Smooth muscle cell (in vitro differentiated cells): ENCODE data around the gene NOS1AP. TPM values are rescaled to one million over a fixed set of nuclear protein-coding genes. Genes with fewer than 3 reads are reported as not detected.

ENCODE experiments used
- DNase-seq: peaks from one replicate; lab custom pipeline; 2025; ENCODE audit not compliant: unreplicated experiment; lab: John Stamatoyannopoulos, UW
- H2AFZ ChIP-seq: fragments of 200-600 bp; sonication (generic); 2 replicates; pipeline ENCODE4 v1.6.0; 2016; ENCODE audit warnings: antibody characterized with exemption, low read depth, mild to moderate bottlenecking
- H3F3A ChIP-seq: fragments of 200-600 bp; sonication (generic); 2 replicates; pipeline ENCODE4 v1.6.0; 2017; ENCODE audit warnings: antibody characterized with exemption, low read depth
- H3K27ac ChIP-seq: fragments of 200-600 bp; sonication (generic); 2 replicates; pipeline ENCODE4 v1.5.1; 2016; ENCODE audit warnings: low read depth, mild to moderate bottlenecking
- H3K27me3 ChIP-seq: fragments of 200-600 bp; sonication (generic); 2 replicates; pipeline ENCODE4 v1.6.1; 2016; ENCODE audit warnings: low read depth, mild to moderate bottlenecking
- H3K36me3 ChIP-seq: fragments of 200-600 bp; sonication (generic); 2 replicates; pipeline ENCODE4 v1.5.1; 2016; ENCODE audit warnings: low read depth
- H3K4me1 ChIP-seq: fragments of 200-600 bp; sonication (generic); 2 replicates; pipeline ENCODE4 v1.5.1; 2016; ENCODE audit warnings: low read depth
- H3K4me2 ChIP-seq: fragments of 200-600 bp; sonication (generic); 2 replicates; pipeline ENCODE4 v1.6.0; 2016; ENCODE audit warnings: mild to moderate bottlenecking
- H3K4me3 ChIP-seq: fragments of 200-600 bp; sonication (generic); 2 replicates; pipeline ENCODE4 v1.5.1; 2016; ENCODE audit warnings: mild to moderate bottlenecking
- H3K79me2 ChIP-seq: fragments of 200-600 bp; sonication (generic); 2 replicates; pipeline ENCODE4 v1.6.0; 2016; ENCODE audit warnings: low read depth, mild to moderate bottlenecking
- H3K9ac ChIP-seq: fragments of 200-600 bp; sonication (generic); 2 replicates; pipeline ENCODE4 v1.6.0; 2016; ENCODE audit warnings: low read depth
- H3K9me3 ChIP-seq: fragments of 200-600 bp; sonication (generic); replicated peaks from 2 replicates; pipeline ENCODE4 v1.5.1; 2016; ENCODE audit warnings: low read depth
- H4K20me1 ChIP-seq: fragments of 200-600 bp; sonication (generic); 2 replicates; pipeline ENCODE4 v1.6.0; 2016; ENCODE audit warnings: low read depth
- CTCF ChIP-seq: fragments of 200-600 bp; sonication (generic); IDR thresholded peaks from 2 replicates; pipeline ENCODE4 v1.5.1; 2017; ENCODE audit warnings: borderline replicate concordance, mild to moderate bottlenecking, antibody characterized with exemption; ENCODE audit not compliant: insufficient read depth, poor library complexity, severe bottlenecking
- WGBS: methylation state at CpG from one replicate; pipeline ENCODE4 v1.1.7; 2016; ENCODE audit warnings: low lambda C conversion rate; 5-methylcytosine and 5-hydroxymethylcytosine counted together
- polyA plus RNA-seq: library from polyadenylated mRNA; unstranded; fragments of >200 nt; fragmentation: Nextera tagmentation; extraction: Ambion mirVana; gene quantifications from 2 replicates; pipeline ENCODE4 v1.2.1, GENCODE V29; 2016
- total RNA-seq: library from RNA; depleted of rRNA; stranded (reverse); fragments of >200 nt; gene quantifications from 2 replicates; pipeline ENCODE4 v1.2.3, GENCODE V29; 2014

The NOS1AP gene
- total and polyA plus RNA-seq, 2 experiments from 2014 or later: 0.54 to 0.80 TPM

GRCh38 chr1:162193815-162194214 is 124.3 kb downstream of the NOS1AP start:
- no peaks in the 10 kb centered on the region for H3K36me3 ChIP-seq
- peaks cover 28% of the 10 kb centered on the region for H3K4me1 ChIP-seq
- H3F3A ChIP-seq: no peaks in the 10 kb centered on the region
- no peaks in the 10 kb centered on the region for H4K20me1 ChIP-seq
- no peak overlapping the region for H2AFZ ChIP-seq
- no peaks in the 10 kb centered on the region for H3K9me3 ChIP-seq
- no peak overlapping the region for H3K27ac ChIP-seq
- H3K4me3 ChIP-seq: no peak overlapping the region
- no peaks in the 10 kb centered on the region for H3K27me3 ChIP-seq
- WGBS: 23% methylated on average over 3 of the region's 3 CpGs
- DNase-seq: no peak
- no peaks in the 10 kb centered on the region for H3K79me2 ChIP-seq
- no peak overlapping the region for H3K9ac ChIP-seq
- peak overlapping the region; percentile 18 for H3K4me2 ChIP-seq
- TF ChIP-seq CTCF: no peak

GRCh38 chr1:162195567-162195966 is 126.1 kb downstream of the NOS1AP start:
- Histone ChIP-seq H4K20me1 (no peaks in the 10 kb centered on the region), H3K27ac (no peak overlapping the region), H3K27me3 (no peaks in the 10 kb centered on the region), H3K4me1 (peaks cover 31% of the 10 kb centered on the region), H3K9me3 (no peaks in the 10 kb centered on the region), H2AFZ (no peak overlapping the region), H3K4me3 (no peak overlapping the region), H3F3A (no peaks in the 10 kb centered on the region), H3K4me2 (no peak overlapping the region), H3K79me2 (no peaks in the 10 kb centered on the region), H3K9ac (no peak overlapping the region), H3K36me3 (no peaks in the 10 kb centered on the region)
- 81% methylated on average over 4 of the region's 4 CpGs for WGBS
- no peak for DNase-seq
- no peak for TF ChIP-seq CTCF

- TF ChIP-seq CTCF: no peak
- Histone ChIP-seq H3K9me3 (no peaks in the 10 kb centered on the region), H3K27me3 (no peaks in the 10 kb centered on the region), H3K36me3 (no peaks in the 10 kb centered on the region), H3K27ac (no peak overlapping the region), H3K4me3 (no peak overlapping the region), H4K20me1 (no peaks in the 10 kb centered on the region), H3K4me1 (peaks cover 31% of the 10 kb centered on the region), H3F3A (no peaks in the 10 kb centered on the region), H3K4me2 (no peak overlapping the region), H2AFZ (no peak overlapping the region), H3K79me2 (no peaks in the 10 kb centered on the region), H3K9ac (no peak overlapping the region)
- DNase-seq: no peak
- 76% methylated on average over 4 of the region's 4 CpGs for WGBS
Observed at GRCh38 chr1:162196387-162196786, 126.9 kb downstream of the NOS1AP start.

- no peak overlapping the region for H3K27ac ChIP-seq
- WGBS: 97% methylated on average over 8 of the region's 8 CpGs
- no peaks in the 10 kb centered on the region for H3K36me3 ChIP-seq
- H3K4me2 ChIP-seq: no peak overlapping the region
- H3K27me3 ChIP-seq: no peaks in the 10 kb centered on the region
- H3K79me2 ChIP-seq: no peaks in the 10 kb centered on the region
- no peak overlapping the region for H3K4me3 ChIP-seq
- no peak for TF ChIP-seq CTCF
- H4K20me1 ChIP-seq: no peaks in the 10 kb centered on the region
- DNase-seq: no peak
- no peaks in the 10 kb centered on the region for H3K9me3 ChIP-seq
- no peak overlapping the region for H2AFZ ChIP-seq
- peaks cover 25% of the 10 kb centered on the region for H3K4me1 ChIP-seq
- H3K9ac ChIP-seq: no peak overlapping the region
- no peaks in the 10 kb centered on the region for H3F3A ChIP-seq
Observed at GRCh38 chr1:162197041-162197531, 127.6 kb downstream of the NOS1AP start.
